ENCODE results near the gene USP32. TPM values are rescaled to one million over a fixed set of nuclear protein-coding genes. Genes with fewer than 3 reads are reported as not detected.
A peak's percentile ranks its signal among the peaks of the same experiment; 100 is the strongest.
"Not testable (repeated sequence)": the region's sequence is repeated elsewhere in the genome, so short reads cannot be mapped to it uniquely, and the experiment has no call there.

Gene USP32
- total RNA-seq (10 to 100 TPM; 31.1 to 36.2 TPM), polyA plus RNA-seq (1 to 10 TPM; 2.6 to 9.7 TPM)

DNA sequence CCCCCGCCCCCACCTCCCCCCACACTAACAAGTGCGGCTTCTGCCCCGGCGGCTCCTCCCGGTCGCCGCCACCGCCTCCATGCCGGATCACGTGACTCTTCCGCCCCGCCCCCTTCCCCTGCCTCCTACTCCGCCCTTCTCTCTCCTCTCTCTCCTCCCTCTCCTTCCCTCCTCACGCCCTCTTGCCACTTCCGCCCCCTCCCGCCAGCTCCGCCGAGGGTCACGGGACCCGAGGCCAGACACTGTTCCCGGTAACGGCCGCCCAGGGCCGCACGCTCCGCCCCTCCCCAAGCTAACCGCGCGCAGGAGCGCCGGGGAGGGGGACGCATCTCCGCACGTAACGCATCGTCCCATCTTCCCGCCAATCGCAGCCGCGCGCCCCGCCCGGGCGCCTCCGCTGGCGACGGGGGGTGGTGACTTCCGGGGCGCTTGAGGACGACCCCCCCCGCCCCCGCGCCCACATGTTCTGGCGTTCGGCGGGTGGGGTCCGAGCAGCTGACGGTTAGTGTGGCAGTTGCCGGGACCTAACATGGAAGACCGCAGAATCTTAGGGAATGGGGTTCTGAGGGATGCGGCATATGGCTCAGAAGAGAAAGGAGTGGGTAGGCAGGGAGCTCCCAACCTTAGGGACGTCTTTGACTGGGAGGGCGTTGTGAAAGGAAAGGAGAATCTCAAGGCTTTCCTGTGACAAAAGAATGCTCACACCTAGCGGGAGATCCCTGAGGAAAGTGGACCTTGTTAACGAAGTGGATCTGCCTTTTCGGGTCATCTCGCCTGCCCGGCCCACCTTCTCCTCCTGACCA is at the start of gene USP32:
Gene USP32 (minus strand): TSS at position 92 of the 803 bp plus-strand sequence. CDS start 194 bp downstream, outside the sequence.
- H3K27me3 Mint-ChIP-seq, result no peaks in the 10 kb centered on the region
- Histone ChIP-seq H3K27me3 (ENCODE audit: insufficient read depth, low read length) (no peaks in the 10 kb centered on the region), H3K4me1 (ENCODE audit: insufficient read depth, low read length) (peaks cover 22% of the 10 kb centered on the region), H3K4me3 (ENCODE audit: low read length in 2 of 2) (peak within 1 kb of the TSS; percentile 47 to 67), H3K9me3 (ENCODE audit: control insufficient read depth in 1 of 2, low read length in 2 of 2) (no peaks in the 10 kb centered on the region), H3K36me3 (ENCODE audit: insufficient read depth, low read length) (no peaks in the 10 kb centered on the region), H3K27ac (ENCODE audit: low read depth, low read length) (peak within 1 kb of the TSS; percentile 84)
- peaks cover 0 to 17% of the 10 kb centered on the region in 2 donors for H3K36me3 Mint-ChIP-seq
- DNase-seq, result peak; percentile 96 to 98 (median 97)
- POLR2A ChIA-PET (ENCODE audit: partially characterized antibody), result interaction anchor here (0.6 to 1.7 kb wide), 14 partner anchors 8 to 1239 kb away, joined by 3 to 11 read pairs (median 3); partner anchors contain the start of genes BCAS3, CLTC, HEATR6 and PPM1D
- no peaks in the 10 kb centered on the region for H3K9me3 Mint-ChIP-seq
- peak within 1 kb of the TSS; percentile 92 to 97 (median 96) for H3K4me3 Mint-ChIP-seq
- CTCF ChIA-PET (ENCODE audit: partially characterized antibody), result interaction anchor here (1.0 to 1.4 kb wide), 3 partner anchors 27 to 30 kb away, joined by 3 to 5 read pairs (median 4); no protein-coding TSS in a partner anchor
- H3K27ac Mint-ChIP-seq, result peak within 1 kb of the TSS; percentile 96 to 99 (median 98)
- intact Hi-C loops (cut with micrococcal nuclease), result loop anchor here (1.0 to 5.0 kb wide), 6 partner anchors 29 to 500 kb away; partner anchors contain the start of genes APPBP2, BCAS3, HEATR6 and RPS6KB1
- H3K4me1 Mint-ChIP-seq, result peaks cover 30 to 49% (median 36%) of the 10 kb centered on the region in 4 donors

- intact Hi-C loops (cut with micrococcal nuclease), result loop anchor here (5.0 kb wide), 1 partner anchor 402 kb away; no protein-coding TSS in a partner anchor
- Histone ChIP-seq H3K9me3 (ENCODE audit: control insufficient read depth in 1 of 2, low read length in 2 of 2) (no peaks in the 10 kb centered on the region), H3K36me3 (ENCODE audit: insufficient read depth, low read length) (no peaks in the 10 kb centered on the region), H3K27ac (ENCODE audit: low read depth, low read length) (no peak overlapping the region), H3K4me3 (ENCODE audit: low read length in 2 of 2) (no peak overlapping the region), H3K4me1 (ENCODE audit: insufficient read depth, low read length) (no peaks in the 10 kb centered on the region), H3K27me3 (ENCODE audit: insufficient read depth, low read length) (no peaks in the 10 kb centered on the region)
- Mint-ChIP-seq H3K4me1 (peaks cover 0 to 3% (median 1%) of the 10 kb centered on the region in 4 donors), H3K4me3 (no peak overlapping the region), H3K36me3 (peaks cover 0 to 3% of the 10 kb centered on the region in 2 donors), H3K9me3 (no peaks in the 10 kb centered on the region), H3K27ac (no peak overlapping the region), H3K27me3 (peaks cover 2% of the 10 kb centered on the region in 2 donors)
- DNase-seq, result no peak
- CTCF ChIA-PET (ENCODE audit: partially characterized antibody), result interaction anchor here (0.7 to 1.4 kb wide), 2 partner anchors 297 to 362 kb away, joined by 3 to 5 read pairs; no protein-coding TSS in a partner anchor
- POLR2A ChIA-PET (ENCODE audit: partially characterized antibody), result no interaction called here
Measured at GRCh38 chr17:60439501-60439900, 47.6 kb upstream of the USP32 start.

DNA sequence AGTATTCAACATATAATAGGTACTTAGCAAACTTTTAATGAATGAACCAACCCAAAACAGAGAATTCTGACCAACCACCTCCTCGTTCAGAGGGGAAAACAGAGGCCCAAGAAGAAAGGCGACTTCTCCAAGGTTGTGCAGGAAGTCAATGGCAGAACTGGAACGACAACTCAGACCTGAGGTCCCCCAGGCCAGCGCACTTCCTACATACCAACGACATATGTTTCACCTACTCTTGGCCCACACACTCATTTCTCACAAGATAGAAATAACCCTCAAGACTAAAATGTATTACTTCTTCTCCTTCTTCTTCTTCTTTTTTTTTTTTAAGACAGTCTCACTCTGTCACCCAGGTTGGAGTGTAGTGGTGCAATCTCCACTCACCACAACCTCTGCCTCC is 44.7 kb upstream of the USP32 start:
- Histone ChIP-seq H3K4me3 (ENCODE audit: low read length in 2 of 2) (no peak overlapping the region), H3K4me1 (ENCODE audit: insufficient read depth, low read length) (no peaks in the 10 kb centered on the region), H3K9me3 (ENCODE audit: control insufficient read depth in 1 of 2, low read length in 2 of 2) (no peaks in the 10 kb centered on the region), H3K27ac (ENCODE audit: low read depth, low read length) (no peak overlapping the region), H3K36me3 (ENCODE audit: insufficient read depth, low read length) (no peaks in the 10 kb centered on the region), H3K27me3 (ENCODE audit: insufficient read depth, low read length) (no peaks in the 10 kb centered on the region)
- H3K27me3 Mint-ChIP-seq, result peaks cover 3 to 7% of the 10 kb centered on the region in 2 donors
- intact Hi-C loops (cut with micrococcal nuclease), result loop anchor here (1.0 to 5.0 kb wide), 3 partner anchors 15 to 399 kb away; no protein-coding TSS in a partner anchor
- H3K9me3 Mint-ChIP-seq, result peaks cover 0 to 6% (median 0%) of the 10 kb centered on the region in 8 donors
- H3K4me1 Mint-ChIP-seq, result peaks cover 0 to 3% (median 1%) of the 10 kb centered on the region in 4 donors
- ChIA-PET CTCF (ENCODE audit: partially characterized antibody) (interaction anchor here (0.8 to 1.1 kb wide), 2 partner anchors 206 to 295 kb away, joined by 3 to 4 read pairs; no protein-coding TSS in a partner anchor), POLR2A (ENCODE audit: partially characterized antibody) (no interaction called here)
- H3K4me3 Mint-ChIP-seq, result no peak overlapping the region
- DNase-seq, result no peak
- no peak overlapping the region for H3K27ac Mint-ChIP-seq
- H3K36me3 Mint-ChIP-seq, result no peaks in the 10 kb centered on the region

GRCh38 chr17:60435244-60436167 is 43.6 kb upstream of the USP32 start:
- intact Hi-C loops (cut with micrococcal nuclease), result loop anchor here (1.0 to 5.0 kb wide), 3 partner anchors 14 to 398 kb away; no protein-coding TSS in a partner anchor
- Histone ChIP-seq H3K27me3 (ENCODE audit: insufficient read depth, low read length) (no peaks in the 10 kb centered on the region), H3K4me3 (ENCODE audit: low read length in 2 of 2) (no peak overlapping the region), H3K27ac (ENCODE audit: low read depth, low read length) (no peak overlapping the region), H3K4me1 (ENCODE audit: insufficient read depth, low read length) (no peaks in the 10 kb centered on the region), H3K36me3 (ENCODE audit: insufficient read depth, low read length) (no peaks in the 10 kb centered on the region), H3K9me3 (ENCODE audit: control insufficient read depth in 1 of 2, low read length in 2 of 2) (no peaks in the 10 kb centered on the region)
- peaks cover 0 to 3% (median 1%) of the 10 kb centered on the region in 4 donors for H3K4me1 Mint-ChIP-seq
- H3K9me3 Mint-ChIP-seq, result peaks cover 0 to 6% (median 0%) of the 10 kb centered on the region in 8 donors
- CTCF ChIA-PET (ENCODE audit: partially characterized antibody), result interaction anchor here (0.8 to 1.2 kb wide), 7 partner anchors 11 to 325 kb away, joined by 3 to 6 read pairs (median 4); no protein-coding TSS in a partner anchor
- H3K4me3 Mint-ChIP-seq, result no peak overlapping the region
- DNase-seq, result peak; percentile 51 to 66 (median 63)
- no peaks in the 10 kb centered on the region for H3K36me3 Mint-ChIP-seq
- POLR2A ChIA-PET (ENCODE audit: partially characterized antibody), result no interaction called here
- no peak overlapping the region for H3K27ac Mint-ChIP-seq
- peaks cover 6 to 7% of the 10 kb centered on the region in 2 donors for H3K27me3 Mint-ChIP-seq

DNA sequence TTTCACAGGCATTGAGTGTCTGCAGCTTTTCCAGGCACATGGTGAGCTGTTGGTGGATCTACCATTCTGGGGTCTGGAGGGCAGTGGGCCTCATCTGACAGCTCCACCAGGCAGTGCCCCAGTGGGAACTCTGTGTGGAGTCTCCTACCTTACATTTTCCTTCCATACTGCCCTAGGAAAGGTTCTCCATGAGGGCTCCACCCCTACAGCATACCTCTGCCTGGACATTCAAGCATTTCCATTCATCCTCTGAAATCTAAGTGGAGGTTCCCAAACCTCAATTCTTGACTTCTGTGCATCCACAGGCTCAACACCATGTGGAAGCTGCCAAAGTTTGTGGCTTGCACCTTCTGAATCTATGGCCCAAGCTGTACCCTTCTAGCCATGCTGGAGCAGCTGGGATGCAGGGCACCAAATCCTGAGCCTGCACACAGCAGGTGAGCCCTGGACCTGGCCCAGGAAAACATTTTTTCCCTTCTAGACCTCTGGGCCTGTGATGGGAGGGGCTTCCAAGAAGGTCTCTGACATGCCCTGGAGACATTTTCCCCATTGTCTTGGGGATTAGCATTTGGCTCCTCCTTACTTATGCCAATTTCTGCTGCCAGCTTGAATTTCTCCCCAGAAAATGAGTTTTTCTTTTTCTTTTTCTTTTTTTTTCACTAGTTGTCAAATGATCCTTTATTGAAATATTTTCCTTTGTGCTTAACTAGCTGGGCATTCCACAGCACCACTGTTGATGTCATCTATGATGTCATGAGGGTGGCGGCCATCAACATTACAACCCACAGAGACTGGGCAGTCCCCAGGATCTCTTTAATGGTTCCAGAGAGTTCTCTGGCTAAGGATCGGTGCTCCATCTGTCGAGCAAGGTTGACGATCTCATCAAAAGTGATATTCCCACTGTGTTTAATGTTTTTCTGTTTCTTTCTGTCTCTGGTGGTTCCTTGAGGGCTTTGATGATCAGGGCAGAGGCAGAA is 41.4 kb upstream of the USP32 start:
- H3K27ac Mint-ChIP-seq; H3K27me3 Mint-ChIP-seq; H3K4me1 Mint-ChIP-seq; H3K9me3 ChIP-seq (ENCODE audit: control insufficient read depth in 1 of 2, low read length in 2 of 2); H3K27ac ChIP-seq (ENCODE audit: low read depth, low read length); H3K4me1 ChIP-seq (ENCODE audit: insufficient read depth, low read length); H3K4me3 ChIP-seq (ENCODE audit: low read length in 2 of 2); DNase-seq; H3K36me3 Mint-ChIP-seq; intact Hi-C loops (cut with micrococcal nuclease); H3K4me3 Mint-ChIP-seq; H3K36me3 ChIP-seq (ENCODE audit: insufficient read depth, low read length); H3K27me3 ChIP-seq (ENCODE audit: insufficient read depth, low read length); H3K9me3 Mint-ChIP-seq: not testable (repeated sequence)
- POLR2A ChIA-PET (ENCODE audit: partially characterized antibody), result interaction anchor here (0.7 kb wide), 1 partner anchor 271 kb away, joined by 4 read pairs; no protein-coding TSS in a partner anchor
- CTCF ChIA-PET (ENCODE audit: partially characterized antibody), result interaction anchor here (0.7 to 1.6 kb wide), 2 partner anchors 9 to 202 kb away, joined by 3 to 5 read pairs; no protein-coding TSS in a partner anchor

- H3K27ac ChIP-seq (ENCODE audit: low read depth, low read length); H3K9me3 ChIP-seq (ENCODE audit: control insufficient read depth in 1 of 2, low read length in 2 of 2); H3K4me3 ChIP-seq (ENCODE audit: low read length in 2 of 2); DNase-seq; H3K27ac Mint-ChIP-seq; H3K27me3 Mint-ChIP-seq; H3K36me3 Mint-ChIP-seq; H3K27me3 ChIP-seq (ENCODE audit: insufficient read depth, low read length); intact Hi-C loops (cut with micrococcal nuclease); H3K9me3 Mint-ChIP-seq; H3K4me3 Mint-ChIP-seq; POLR2A ChIA-PET (ENCODE audit: partially characterized antibody); H3K36me3 ChIP-seq (ENCODE audit: insufficient read depth, low read length); H3K4me1 ChIP-seq (ENCODE audit: insufficient read depth, low read length); H3K4me1 Mint-ChIP-seq: not testable (repeated sequence)
- CTCF ChIA-PET (ENCODE audit: partially characterized antibody), result interaction anchor here (1.5 kb wide), 1 partner anchor 16 kb away, joined by 3 read pairs; no protein-coding TSS in a partner anchor
Measured at GRCh38 chr17:60430561-60430960, 38.6 kb upstream of the USP32 start.
